A549 (cell line): ENCODE data around the gene CD9. TPM values are rescaled to one million over a fixed set of nuclear protein-coding genes. Genes with fewer than 3 reads are reported as not detected.

Experiments
- ATAC-seq, 2 experiments: fragments of 200-7000 bp in 1 of 2; fragments of >200 bp in 1 of 2; cut with Nextera tagmentation in 1 of 2; cut with Tn5 transposase in 1 of 2; 3 replicates each; pipeline versions ENCODE4 v1.8.0 to v1.9.1; 2018 to 2020; ENCODE audit warnings: mild to moderate bottlenecking in 1 of 2, moderate library complexity in 1 of 2
- CTCF ChIA-PET: fragments of 300-600 bp; sonication (Branson Sonifier 250); formaldehyde crosslinking; extraction: SDS; loops from one replicate; lab custom pipeline; 2021; ENCODE audit warnings: antibody characterized with exemption, inconsistent platforms; lab: Yijun Ruan, JAX
- POLR2A ChIA-PET: fragments of 350-600 bp; formaldehyde crosslinking; extraction: SDS; loops from one replicate; lab custom pipeline; 2021; ENCODE audit warnings: antibody characterized with exemption, inconsistent platforms; lab: Yijun Ruan, JAX
- DNase-seq, 2 experiments: peaks; one replicate each; pipeline versions ENCODE4 v3.0.0 to v3.0.0-alpha.2; 2011 to 2016; ENCODE audit warnings: low read depth in 1 of 2, low spot score in 1 of 2
- FAIRE-seq: peaks from 2 replicates; lab custom pipeline; 2011; peaks lifted over from hg19 to GRCh38; lab: Jason Lieb, UNC
- H3K27ac ChIP-seq, 2 experiments: fragments of >200 bp; sonication (Bioruptor Twin); formaldehyde crosslinking; 3 replicates each; pipeline ENCODE4 v1.5.1; 2016 to 2017
- H3K4me1 ChIP-seq: fragments of >200 bp; sonication (Bioruptor Twin); formaldehyde crosslinking; 3 replicates; pipeline ENCODE4 v1.6.1; 2016
- H3K4me2 ChIP-seq: fragments of >200 bp; sonication (Bioruptor Twin); formaldehyde crosslinking; 3 replicates; pipeline ENCODE4 v1.6.1; 2016
- H3K4me3 ChIP-seq: fragments of >200 bp; sonication (Bioruptor Twin); formaldehyde crosslinking; 3 replicates; pipeline ENCODE4 v1.5.1; 2016
- H3K9me3 ChIP-seq: fragments of >200 bp; sonication (Bioruptor Twin); formaldehyde crosslinking; 3 replicates; pipeline ENCODE4 v1.6.1; 2016
- CHD4 ChIP-seq: fragments of 200-600 bp; sonication (generic); IDR thresholded peaks from 2 replicates; pipeline ENCODE4 v1.6.1; 2016; ENCODE audit warnings: antibody characterized with exemption, mild to moderate bottlenecking, borderline replicate concordance
- FOXS1 ChIP-seq: fragments of 250-450 bp; sonication (Bioruptor Pico); IDR thresholded peaks from 2 replicates; pipeline ENCODE4 v1.5.0; 2020; ENCODE audit warnings: mild to moderate bottlenecking, moderate library complexity
- GATA3 ChIP-seq: IDR thresholded peaks from 2 replicates; pipeline ENCODE4 v1.6.1; 2012; ENCODE audit warnings: borderline replicate concordance
- HOXA7 ChIP-seq: fragments of 250-450 bp; sonication (Bioruptor Pico); IDR thresholded peaks from 2 replicates; pipeline ENCODE4 v1.5.0; 2020; ENCODE audit warnings: mild to moderate bottlenecking, moderate library complexity
- HOXB5 ChIP-seq: fragments of 250-450 bp; sonication (Bioruptor Pico); IDR thresholded peaks from 2 replicates; pipeline ENCODE4 v1.5.0; 2020; ENCODE audit warnings: mild to moderate bottlenecking, moderate library complexity
- MAFK ChIP-seq: fragments of 450-650 bp; IDR thresholded peaks from 2 replicates; pipeline ENCODE4 v1.6.1; 2014; ENCODE audit not compliant: partially characterized antibody
- MYC ChIP-seq: IDR thresholded peaks from 2 replicates; pipeline ENCODE4 v1.6.1; 2012; ENCODE audit warnings: mild to moderate bottlenecking, inconsistent platforms, low read length, improper control_type of control experiment, borderline replicate concordance
- POLR2A ChIP-seq: IDR thresholded peaks from 2 replicates; pipeline ENCODE4 v1.6.1; 2012; ENCODE audit warnings: mild to moderate bottlenecking, low read length
- RARB ChIP-seq: fragments of 250-450 bp; sonication (Bioruptor Pico); IDR thresholded peaks from 2 replicates; pipeline ENCODE4 v1.8.0; 2021; ENCODE audit warnings: mild to moderate bottlenecking, moderate library complexity
- SREBF2 ChIP-seq: fragments of 450-650 bp; IDR thresholded peaks from 2 replicates; pipeline ENCODE4 v1.6.1; 2014; ENCODE audit warnings: mild to moderate bottlenecking, moderate library complexity
- TFCP2L1 ChIP-seq: fragments of 250-450 bp; sonication (Bioruptor Pico); IDR thresholded peaks from 2 replicates; pipeline ENCODE4 v1.5.0; 2021; ENCODE audit warnings: mild to moderate bottlenecking
- ZC3H11A ChIP-seq: fragments of 450-650 bp; IDR thresholded peaks from 2 replicates; pipeline ENCODE4 v1.6.1; 2014; ENCODE audit warnings: antibody characterized with exemption, mild to moderate bottlenecking
- ZNF302 ChIP-seq: fragments of 250-450 bp; sonication (Bioruptor Pico); IDR thresholded peaks from 2 replicates; pipeline ENCODE4 v1.9.0; 2021; ENCODE audit warnings: inconsistent platforms, mild to moderate bottlenecking, moderate library complexity
- WGBS: methylation state at CpG from one replicate; pipeline ENCODE4 v1.1.6; 2017; ENCODE audit errors: missing lambda C conversion rate; 5-methylcytosine and 5-hydroxymethylcytosine counted together
- polyA plus RNA-seq, 4 experiments: library from polyadenylated mRNA; depleted of rRNA in 3 of 4; stranded (reverse); fragments of >200 nt; fragmentation: RNase III in 1 of 4; extraction: RNeasy Plus Mini Kit Qiagen cat#74134 plus additional on column Dnase treatment in 1 of 4; gene quantifications; 2 replicates in 3 of 4; 3 replicates in 1 of 4; pipeline ENCODE4 v1.2.3, GENCODE V29; 2011 to 2017
- TF ChIP-seq, protein P1 (sequence below): IDR thresholded peaks from 2 replicates; pipeline ENCODE4 v1.6.1; 2012
- TF ChIP-seq, protein P2 (sequence below): fragments of >200 bp; sonication (Bioruptor Twin); formaldehyde crosslinking; IDR thresholded peaks from 3 replicates; pipeline ENCODE4 v1.5.1; 2016
- TF ChIP-seq, protein P3 (sequence below): fragments of >200 bp; sonication (Bioruptor Twin); formaldehyde crosslinking; IDR thresholded peaks from 3 replicates; pipeline ENCODE4 v1.6.1; 2016

The CD9 gene
- polyA plus RNA-seq, 2 of the 4 experiments (the other 2 are of a cell fraction), result 116 to 185 TPM

DNA sequence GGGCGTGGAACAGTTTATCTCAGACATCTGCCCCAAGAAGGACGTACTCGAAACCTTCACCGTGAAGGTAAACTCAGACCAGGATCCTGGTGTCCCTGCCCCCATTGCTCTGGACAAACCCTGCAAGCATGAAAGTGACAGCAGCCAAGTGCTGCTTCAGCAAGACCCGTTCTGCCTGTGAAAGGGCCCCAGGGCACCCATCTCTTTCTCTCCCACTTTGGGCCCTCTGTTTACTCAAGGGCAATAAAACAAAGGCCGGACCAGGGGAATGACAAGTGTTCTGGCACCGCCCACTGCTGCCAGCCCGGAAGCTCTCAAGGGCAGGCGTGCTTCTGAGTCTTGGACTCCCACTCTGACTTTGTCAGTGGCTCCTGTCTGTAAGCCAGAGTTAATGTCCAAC lies 35.3 kb downstream of the CD9 start:
- Histone ChIP-seq H3K4me2 (no peak overlapping the region), H3K4me1 (no peaks in the 10 kb centered on the region), H3K4me3 (no peak overlapping the region), H3K27ac (no peak overlapping the region), H3K9me3 (no peaks in the 10 kb centered on the region)
- no peak; a peak in 1 of 6 replicates for ATAC-seq
- FAIRE-seq, result no peak
- WGBS, result 79% methylated on average over 9 of the region's 9 CpGs
- POLR2A ChIA-PET, result no interaction called here
- TF ChIP-seq HOXA7 (CRISPR knock-in tag) (no peak), SREBF2 (no peak), RARB (CRISPR knock-in tag) (no peak), MYC (no peak), MAFK (no peak), HOXB5 (CRISPR knock-in tag) (no peak)
- TF ChIP-seq, protein P1, sequence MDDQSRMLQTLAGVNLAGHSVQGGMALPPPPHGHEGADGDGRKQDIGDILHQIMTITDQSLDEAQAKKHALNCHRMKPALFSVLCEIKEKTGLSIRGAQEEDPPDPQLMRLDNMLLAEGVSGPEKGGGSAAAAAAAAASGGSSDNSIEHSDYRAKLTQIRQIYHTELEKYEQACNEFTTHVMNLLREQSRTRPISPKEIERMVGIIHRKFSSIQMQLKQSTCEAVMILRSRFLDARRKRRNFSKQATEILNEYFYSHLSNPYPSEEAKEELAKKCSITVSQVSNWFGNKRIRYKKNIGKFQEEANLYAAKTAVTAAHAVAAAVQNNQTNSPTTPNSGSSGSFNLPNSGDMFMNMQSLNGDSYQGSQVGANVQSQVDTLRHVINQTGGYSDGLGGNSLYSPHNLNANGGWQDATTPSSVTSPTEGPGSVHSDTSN, result no peak
- no peak for DNase-seq
- CTCF ChIA-PET, result interaction anchor here (1.6 kb wide), 1 partner anchor 50 kb away, joined by 6 read pairs; no protein-coding TSS in a partner anchor

DNA sequence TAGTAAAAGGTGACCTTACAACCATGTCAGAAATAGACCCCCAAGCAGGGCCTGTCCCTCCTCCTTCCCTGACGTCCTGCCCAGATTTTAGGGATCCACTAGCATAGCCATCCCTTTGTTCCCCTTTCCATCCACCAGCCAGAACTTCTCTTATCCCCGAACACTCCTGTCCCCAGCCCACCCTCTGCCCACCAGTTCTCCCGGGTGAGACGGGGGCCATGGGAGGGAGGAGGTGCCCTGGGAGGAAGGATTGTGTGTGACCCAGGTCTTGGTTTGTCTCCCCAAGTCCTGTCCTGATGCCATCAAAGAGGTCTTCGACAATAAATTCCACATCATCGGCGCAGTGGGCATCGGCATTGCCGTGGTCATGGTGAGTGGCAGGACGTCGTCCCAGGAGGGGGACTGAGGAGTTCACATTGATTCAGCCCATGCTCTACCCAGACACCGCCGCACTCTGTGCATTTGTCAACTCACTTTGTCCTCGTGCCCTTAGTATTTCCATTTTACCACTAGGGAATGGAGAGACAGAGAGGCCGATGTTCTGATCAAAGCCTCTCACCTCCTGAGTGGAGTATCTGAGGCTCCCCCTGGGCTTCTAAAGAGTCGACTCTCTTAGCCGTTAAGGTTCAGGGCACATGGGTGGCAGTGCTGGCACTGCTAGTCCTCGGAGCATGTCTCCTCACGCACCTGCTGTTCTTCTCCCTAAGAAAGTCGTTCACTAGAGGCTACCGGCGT lies 35.9 kb downstream of the CD9 start:
- Histone ChIP-seq H3K4me3 (no peak overlapping the region), H3K4me1 (no peaks in the 10 kb centered on the region), H3K27ac (no peak overlapping the region), H3K4me2 (no peak overlapping the region), H3K9me3 (no peaks in the 10 kb centered on the region)
- ChIA-PET CTCF (interaction anchor here (1.6 kb wide), 1 partner anchor 49 kb away, joined by 6 read pairs; no protein-coding TSS in a partner anchor), POLR2A (no interaction called here)
- 91% methylated on average over 22 of the region's 22 CpGs for WGBS
- DNase-seq, result no peak
- no peak for ATAC-seq
- no peak for FAIRE-seq
- TF ChIP-seq TFCP2L1 (CRISPR knock-in tag) (no peak), GATA3 (no peak), ZC3H11A (no peak), MYC (no peak), POLR2A (no peak), MAFK (no peak)
- TF ChIP-seq, protein P2, sequence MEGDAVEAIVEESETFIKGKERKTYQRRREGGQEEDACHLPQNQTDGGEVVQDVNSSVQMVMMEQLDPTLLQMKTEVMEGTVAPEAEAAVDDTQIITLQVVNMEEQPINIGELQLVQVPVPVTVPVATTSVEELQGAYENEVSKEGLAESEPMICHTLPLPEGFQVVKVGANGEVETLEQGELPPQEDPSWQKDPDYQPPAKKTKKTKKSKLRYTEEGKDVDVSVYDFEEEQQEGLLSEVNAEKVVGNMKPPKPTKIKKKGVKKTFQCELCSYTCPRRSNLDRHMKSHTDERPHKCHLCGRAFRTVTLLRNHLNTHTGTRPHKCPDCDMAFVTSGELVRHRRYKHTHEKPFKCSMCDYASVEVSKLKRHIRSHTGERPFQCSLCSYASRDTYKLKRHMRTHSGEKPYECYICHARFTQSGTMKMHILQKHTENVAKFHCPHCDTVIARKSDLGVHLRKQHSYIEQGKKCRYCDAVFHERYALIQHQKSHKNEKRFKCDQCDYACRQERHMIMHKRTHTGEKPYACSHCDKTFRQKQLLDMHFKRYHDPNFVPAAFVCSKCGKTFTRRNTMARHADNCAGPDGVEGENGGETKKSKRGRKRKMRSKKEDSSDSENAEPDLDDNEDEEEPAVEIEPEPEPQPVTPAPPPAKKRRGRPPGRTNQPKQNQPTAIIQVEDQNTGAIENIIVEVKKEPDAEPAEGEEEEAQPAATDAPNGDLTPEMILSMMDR, result no peak
- TF ChIP-seq, protein P3, sequence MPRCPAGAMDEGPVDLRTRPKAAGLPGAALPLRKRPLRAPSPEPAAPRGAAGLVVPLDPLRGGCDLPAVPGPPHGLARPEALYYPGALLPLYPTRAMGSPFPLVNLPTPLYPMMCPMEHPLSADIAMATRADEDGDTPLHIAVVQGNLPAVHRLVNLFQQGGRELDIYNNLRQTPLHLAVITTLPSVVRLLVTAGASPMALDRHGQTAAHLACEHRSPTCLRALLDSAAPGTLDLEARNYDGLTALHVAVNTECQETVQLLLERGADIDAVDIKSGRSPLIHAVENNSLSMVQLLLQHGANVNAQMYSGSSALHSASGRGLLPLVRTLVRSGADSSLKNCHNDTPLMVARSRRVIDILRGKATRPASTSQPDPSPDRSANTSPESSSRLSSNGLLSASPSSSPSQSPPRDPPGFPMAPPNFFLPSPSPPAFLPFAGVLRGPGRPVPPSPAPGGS, result no peak

DNA sequence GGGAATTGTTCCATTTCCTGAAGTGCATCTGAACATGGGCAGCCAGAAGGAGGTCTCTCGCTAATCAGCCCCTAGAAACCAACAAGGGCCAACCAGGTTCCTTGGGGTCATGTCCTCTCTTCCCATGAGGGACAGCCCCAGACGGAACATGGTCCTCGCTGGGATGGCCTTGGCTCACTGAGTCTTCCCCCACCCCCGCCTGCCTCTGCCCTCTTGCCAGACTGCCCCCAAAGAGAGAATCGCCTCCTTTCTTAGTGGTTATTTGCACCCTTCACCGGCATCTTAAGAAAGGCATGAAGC lies 36.4 kb downstream of the CD9 start:
- whole genome bisulfite sequencing, result 92% methylated on average over 5 of the region's 6 CpGs
- ATAC-seq (no peak), FAIRE-seq (no peak), DNase-seq (no peak)
- ChIA-PET CTCF (interaction anchor here (1.4 kb wide), 1 partner anchor 42 kb away, joined by 3 read pairs; no protein-coding TSS in a partner anchor), POLR2A (no interaction called here)
- Histone ChIP-seq H3K9me3 (no peaks in the 10 kb centered on the region), H3K4me3 (no peak overlapping the region), H3K4me2 (no peak overlapping the region), H3K4me1 (no peaks in the 10 kb centered on the region), H3K27ac (no peak overlapping the region)
- TF ChIP-seq CHD4 (no peak), RARB (CRISPR knock-in tag) (no peak), FOXS1 (CRISPR knock-in tag) (no peak), ZNF302 (CRISPR knock-in tag) (no peak)
